ENCODE results near the gene TKTL1.

The TKTL1 gene

DNA sequence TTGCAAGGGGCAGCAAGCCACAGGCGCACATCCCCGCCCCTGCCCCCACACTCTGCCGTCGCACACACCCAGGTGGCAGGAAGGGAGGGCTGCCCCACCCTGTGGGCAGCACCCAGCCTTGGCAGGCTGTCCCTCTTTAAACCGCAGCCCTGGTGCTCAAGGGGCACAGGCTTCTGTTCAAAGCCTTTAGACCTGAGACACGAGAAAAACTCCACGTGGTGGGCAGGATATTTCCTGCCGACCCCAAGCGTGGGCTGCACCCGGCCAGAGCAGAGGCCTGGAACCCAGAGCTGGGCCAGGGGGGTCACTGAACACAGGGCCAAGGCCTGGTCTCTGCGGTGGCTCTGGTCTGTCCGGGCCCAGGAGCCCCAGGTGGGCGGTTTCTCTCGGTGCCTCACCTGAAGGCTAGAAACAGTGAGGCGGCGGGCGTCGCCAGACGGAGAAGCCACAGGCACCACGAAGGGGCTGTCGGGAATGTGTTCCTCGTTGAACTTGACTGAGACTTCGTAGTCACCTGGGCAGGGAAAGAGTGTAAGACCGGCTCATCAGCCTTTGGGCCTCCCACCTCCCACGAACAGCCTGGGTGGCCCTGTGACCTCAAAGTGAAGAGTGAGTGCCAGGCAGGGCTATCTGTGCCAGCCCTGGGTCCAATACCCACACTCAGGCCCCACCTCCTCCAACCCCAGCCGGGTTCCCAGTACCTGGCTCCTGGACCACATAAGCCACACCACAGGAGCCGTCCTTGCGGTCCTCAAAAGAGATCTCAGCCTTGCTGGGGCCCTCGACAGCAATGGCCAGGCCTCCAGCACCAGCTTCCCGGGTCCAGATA is 55.8 kb downstream of the TKTL1 start:
- no peak overlapping the region for H3K4me3 ChIP-seq (ENCODE audit: low read depth, low read length)
- no peak for DNase-seq (ENCODE audit: low read depth)
- TF ChIP-seq MYC (IDR thresholded peaks at IDR 0.05; ENCODE audit: low read depth, low read length) (no peak), CTCF (IDR thresholded peaks at IDR 0.05; ENCODE audit: low read depth, low read length) (no peak), POLR2A (IDR thresholded peaks at IDR 0.05; ENCODE audit: extremely low read depth, insufficient read length) (no peak)
- TF ChIP-seq, protein P1, sequence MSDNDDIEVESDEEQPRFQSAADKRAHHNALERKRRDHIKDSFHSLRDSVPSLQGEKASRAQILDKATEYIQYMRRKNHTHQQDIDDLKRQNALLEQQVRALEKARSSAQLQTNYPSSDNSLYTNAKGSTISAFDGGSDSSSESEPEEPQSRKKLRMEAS (IDR thresholded peaks at IDR 0.05; ENCODE audit: low read depth, low read length): no peak

DNA sequence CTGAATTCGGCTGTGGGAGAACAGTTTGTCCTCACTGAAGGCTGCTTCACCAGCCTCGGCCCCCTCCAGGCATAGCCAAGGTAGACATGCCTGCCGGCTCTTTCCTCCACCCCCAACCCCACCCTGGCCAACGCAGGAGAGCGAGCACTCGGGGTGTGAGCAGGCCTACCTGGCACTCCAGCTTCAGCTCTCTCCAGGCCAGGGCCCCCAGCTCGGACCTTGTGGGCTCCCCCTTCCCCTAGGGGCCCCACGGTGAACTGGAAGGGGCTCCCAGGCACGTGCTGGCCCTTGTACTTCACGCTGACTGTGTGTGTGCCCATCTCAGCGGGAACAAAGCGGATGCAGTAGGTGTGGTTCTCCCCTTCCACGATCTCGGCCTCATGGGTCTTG is 56.4 kb downstream of the TKTL1 start:
- no peak for DNase-seq (ENCODE audit: low read depth)
- no peak overlapping the region for H3K4me3 ChIP-seq (ENCODE audit: low read depth, low read length)
- TF ChIP-seq MYC (IDR thresholded peaks at IDR 0.05; ENCODE audit: low read depth, low read length): no peak
- no peak for TF ChIP-seq CTCF (IDR thresholded peaks at IDR 0.05; ENCODE audit: low read depth, low read length)
- TF ChIP-seq POLR2A (IDR thresholded peaks at IDR 0.05; ENCODE audit: extremely low read depth, insufficient read length): no peak

- DNase-seq (ENCODE audit: low read depth): no peak
- TF ChIP-seq MYC (IDR thresholded peaks at IDR 0.05; ENCODE audit: low read depth, low read length): no peak
- no peak for TF ChIP-seq CTCF (IDR thresholded peaks at IDR 0.05; ENCODE audit: low read depth, low read length)
- TF ChIP-seq, protein P1 (IDR thresholded peaks at IDR 0.05; ENCODE audit: low read depth, low read length): no peak
- TF ChIP-seq POLR2A (IDR thresholded peaks at IDR 0.05; ENCODE audit: extremely low read depth, insufficient read length): no peak
- H3K4me3 ChIP-seq (ENCODE audit: low read depth, low read length): no peak overlapping the region
Observed at GRCh38 chrX:154352466-154352865, 56.9 kb downstream of the TKTL1 start.

GRCh38 chrX:154353172-154353843 is 57.7 kb downstream of the TKTL1 start:
- DNase-seq (ENCODE audit: low read depth): no peak
- TF ChIP-seq, protein P1 (IDR thresholded peaks at IDR 0.05; ENCODE audit: low read depth, low read length): no peak
- TF ChIP-seq MYC (IDR thresholded peaks at IDR 0.05; ENCODE audit: low read depth, low read length) (no peak), POLR2A (IDR thresholded peaks at IDR 0.05; ENCODE audit: extremely low read depth, insufficient read length) (no peak), CTCF (IDR thresholded peaks at IDR 0.05; ENCODE audit: low read depth, low read length) (no peak)
- no peak overlapping the region for H3K4me3 ChIP-seq (ENCODE audit: low read depth, low read length)

DNA sequence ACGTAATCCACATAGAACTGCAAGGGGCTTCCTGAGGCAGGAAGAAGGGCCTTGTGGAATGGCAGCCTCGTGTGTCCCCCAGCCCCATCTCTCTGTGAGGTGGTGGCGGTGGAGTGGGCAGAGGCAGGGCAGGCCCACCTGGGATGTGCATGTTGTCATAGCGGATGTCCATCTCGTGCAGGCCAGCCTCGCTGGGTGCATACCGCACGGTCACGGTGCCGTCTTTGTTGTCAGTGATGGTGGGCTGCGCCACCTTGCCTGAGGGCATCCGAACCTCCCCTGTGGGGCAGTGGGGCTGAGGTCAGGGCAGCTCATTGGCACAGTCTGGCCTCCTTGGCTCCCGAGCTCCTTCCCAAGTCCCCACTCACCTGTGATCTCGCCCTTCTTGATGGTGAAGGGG is 58.4 kb downstream of the TKTL1 start:
- TF ChIP-seq MYC (IDR thresholded peaks at IDR 0.05; ENCODE audit: low read depth, low read length): no peak
- no peak for TF ChIP-seq CTCF (IDR thresholded peaks at IDR 0.05; ENCODE audit: low read depth, low read length)
- TF ChIP-seq POLR2A (IDR thresholded peaks at IDR 0.05; ENCODE audit: extremely low read depth, insufficient read length): no peak
- TF ChIP-seq, protein P1 (IDR thresholded peaks at IDR 0.05; ENCODE audit: low read depth, low read length): no peak
- H3K4me3 ChIP-seq (ENCODE audit: low read depth, low read length): no peak overlapping the region
- no peak for DNase-seq (ENCODE audit: low read depth)
